ENCODE results near the gene CSH1.
"Not testable (repeated sequence)": the region's sequence is repeated elsewhere in the genome, so short reads cannot be mapped to it uniquely, and the experiment has no call there.

The CSH1 gene

DNA sequence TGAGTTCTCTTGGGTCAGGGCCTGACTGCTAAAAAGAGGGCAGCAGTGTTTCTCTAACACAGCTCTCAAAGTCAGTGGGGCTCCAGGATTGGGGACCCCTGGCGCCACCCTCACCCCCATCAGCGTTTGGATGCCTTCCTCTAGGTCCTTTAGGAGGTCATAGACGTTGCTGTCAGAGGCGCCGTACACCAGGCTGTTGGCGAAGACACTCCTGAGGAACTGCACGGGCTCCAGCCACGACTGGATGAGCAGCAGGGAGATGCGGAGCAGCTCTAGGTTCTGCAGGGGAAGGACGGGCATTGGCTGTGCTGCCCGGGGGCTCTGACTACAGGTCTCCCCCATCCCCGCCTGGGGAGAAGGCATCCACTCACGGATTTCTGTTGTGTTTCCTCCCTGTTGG is 21.3 kb upstream of the CSH1 start:
- Histone ChIP-seq H2AFZ (no peak overlapping the region), H3K36me3 (ENCODE audit: control insufficient read depth, insufficient read depth, low read length) (no peaks in the 10 kb centered on the region), H3K4me1 (no peaks in the 10 kb centered on the region), H3K9ac (no peak overlapping the region), H3K9me3 (ENCODE audit: control insufficient read depth, low read length) (no peaks in the 10 kb centered on the region), H3K27me3 (ENCODE audit: control insufficient read depth, insufficient read depth, low read length) (no peaks in the 10 kb centered on the region), H3K4me3 (ENCODE audit: low read depth, low read length) (no peak overlapping the region), H3K4me2 (ENCODE audit: low read length) (no peak overlapping the region), H3K79me2 (no peaks in the 10 kb centered on the region), H3K27ac (no peak overlapping the region)
- TF ChIP-seq, protein P1, sequence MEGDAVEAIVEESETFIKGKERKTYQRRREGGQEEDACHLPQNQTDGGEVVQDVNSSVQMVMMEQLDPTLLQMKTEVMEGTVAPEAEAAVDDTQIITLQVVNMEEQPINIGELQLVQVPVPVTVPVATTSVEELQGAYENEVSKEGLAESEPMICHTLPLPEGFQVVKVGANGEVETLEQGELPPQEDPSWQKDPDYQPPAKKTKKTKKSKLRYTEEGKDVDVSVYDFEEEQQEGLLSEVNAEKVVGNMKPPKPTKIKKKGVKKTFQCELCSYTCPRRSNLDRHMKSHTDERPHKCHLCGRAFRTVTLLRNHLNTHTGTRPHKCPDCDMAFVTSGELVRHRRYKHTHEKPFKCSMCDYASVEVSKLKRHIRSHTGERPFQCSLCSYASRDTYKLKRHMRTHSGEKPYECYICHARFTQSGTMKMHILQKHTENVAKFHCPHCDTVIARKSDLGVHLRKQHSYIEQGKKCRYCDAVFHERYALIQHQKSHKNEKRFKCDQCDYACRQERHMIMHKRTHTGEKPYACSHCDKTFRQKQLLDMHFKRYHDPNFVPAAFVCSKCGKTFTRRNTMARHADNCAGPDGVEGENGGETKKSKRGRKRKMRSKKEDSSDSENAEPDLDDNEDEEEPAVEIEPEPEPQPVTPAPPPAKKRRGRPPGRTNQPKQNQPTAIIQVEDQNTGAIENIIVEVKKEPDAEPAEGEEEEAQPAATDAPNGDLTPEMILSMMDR (IDR thresholded peaks at IDR 0.05) = no peak

- not testable (repeated sequence) for H3K36me3 ChIP-seq (ENCODE audit: control insufficient read depth, insufficient read depth, low read length); H2AFZ ChIP-seq; H3K4me2 ChIP-seq (ENCODE audit: low read length); H3K9me3 ChIP-seq (ENCODE audit: control insufficient read depth, low read length); H3K9ac ChIP-seq; H3K27me3 ChIP-seq (ENCODE audit: control insufficient read depth, insufficient read depth, low read length); H3K79me2 ChIP-seq; H3K4me1 ChIP-seq; H3K4me3 ChIP-seq (ENCODE audit: low read depth, low read length); H3K27ac ChIP-seq
Measured at GRCh38 chr17:63917206-63917605, 20.8 kb upstream of the CSH1 start.

- Histone ChIP-seq H3K9ac (no peak overlapping the region), H3K4me2 (ENCODE audit: low read length) (no peak overlapping the region), H2AFZ (no peak overlapping the region)
Measured at GRCh38 chr17:63916566-63917185, 20.3 kb upstream of the CSH1 start.

DNA sequence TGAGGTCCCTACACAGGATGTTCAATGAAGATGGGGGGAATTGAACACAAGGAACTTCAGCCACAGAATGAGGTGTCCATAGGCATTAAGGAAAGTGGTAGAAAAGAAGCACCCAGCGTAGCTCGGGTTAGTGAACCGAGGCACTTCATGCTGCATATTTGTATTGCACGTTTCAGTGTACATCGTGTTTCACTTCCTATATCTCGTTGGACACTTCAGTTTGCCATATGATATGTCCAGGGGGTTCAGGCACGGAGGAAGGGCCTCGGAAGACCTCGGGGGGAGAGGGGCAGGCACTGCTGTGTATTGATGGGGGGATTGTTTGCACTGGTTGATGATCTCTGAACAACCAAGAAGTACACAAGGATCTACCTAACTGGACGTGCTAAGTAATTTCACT is 19.4 kb upstream of the CSH1 start:
- not testable (repeated sequence) for H3K27ac ChIP-seq; H3K4me1 ChIP-seq; H3K9me3 ChIP-seq (ENCODE audit: control insufficient read depth, low read length); H3K27me3 ChIP-seq (ENCODE audit: control insufficient read depth, insufficient read depth, low read length); H2AFZ ChIP-seq; H3K36me3 ChIP-seq (ENCODE audit: control insufficient read depth, insufficient read depth, low read length); H3K4me3 ChIP-seq (ENCODE audit: low read depth, low read length); H3K79me2 ChIP-seq; H3K4me2 ChIP-seq (ENCODE audit: low read length); H3K9ac ChIP-seq

More at GRCh38 chr17:63916566-63917185, 20.3 kb upstream of the CSH1 start:
- H3K27me3 ChIP-seq (ENCODE audit: control insufficient read depth, insufficient read depth, low read length) = no peaks in the 10 kb centered on the region
- H3K79me2 ChIP-seq = no peaks in the 10 kb centered on the region
- H3K9me3 ChIP-seq (ENCODE audit: control insufficient read depth, low read length) = no peaks in the 10 kb centered on the region
- no peaks in the 10 kb centered on the region for H3K36me3 ChIP-seq (ENCODE audit: control insufficient read depth, insufficient read depth, low read length)
- no peaks in the 10 kb centered on the region for H3K4me1 ChIP-seq
- TF ChIP-seq, protein P1 (IDR thresholded peaks at IDR 0.05) = no peak
- H3K27ac ChIP-seq = no peak overlapping the region
- H3K4me3 ChIP-seq (ENCODE audit: low read depth, low read length) = no peak overlapping the region

DNA sequence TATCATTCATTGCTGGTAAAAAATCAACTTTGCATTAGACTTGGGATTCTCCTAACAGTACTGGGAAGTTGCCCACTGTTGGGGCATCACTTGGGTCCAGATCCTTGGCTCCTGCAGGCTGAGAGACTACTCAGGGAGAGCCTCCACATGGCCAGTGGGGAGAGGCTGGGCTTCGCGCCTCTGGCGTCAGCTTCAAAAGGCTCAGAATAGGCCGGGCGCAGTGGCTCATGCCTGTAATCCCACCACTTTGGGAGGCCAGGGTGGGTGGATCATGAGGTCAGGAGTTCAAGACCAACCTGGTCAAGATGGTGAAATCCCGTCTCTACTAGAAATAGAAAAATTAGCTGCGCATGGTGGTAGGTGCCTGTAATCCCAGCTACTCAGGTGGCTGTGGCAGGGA is 18.1 kb upstream of the CSH1 start:
- Histone ChIP-seq H3K27ac (no peak overlapping the region), H3K9me3 (ENCODE audit: control insufficient read depth, low read length) (no peaks in the 10 kb centered on the region), H3K4me2 (ENCODE audit: low read length) (no peak overlapping the region), H3K36me3 (ENCODE audit: control insufficient read depth, insufficient read depth, low read length) (no peaks in the 10 kb centered on the region), H3K9ac (no peak overlapping the region), H3K4me3 (ENCODE audit: low read depth, low read length) (no peak overlapping the region), H3K4me1 (peaks cover 3% of the 10 kb centered on the region), H3K27me3 (ENCODE audit: control insufficient read depth, insufficient read depth, low read length) (no peaks in the 10 kb centered on the region), H3K79me2 (no peaks in the 10 kb centered on the region), H2AFZ (no peak overlapping the region)
- TF ChIP-seq, protein P1 (IDR thresholded peaks at IDR 0.05) = no peak

- H3K4me1 ChIP-seq = peaks cover 3% of the 10 kb centered on the region
- TF ChIP-seq, protein P1 (IDR thresholded peaks at IDR 0.05) = peak; percentile 60
- H3K27ac ChIP-seq = no peak overlapping the region
- no peaks in the 10 kb centered on the region for H3K27me3 ChIP-seq (ENCODE audit: control insufficient read depth, insufficient read depth, low read length)
- no peak overlapping the region for H3K4me3 ChIP-seq (ENCODE audit: low read depth, low read length)
- no peaks in the 10 kb centered on the region for H3K79me2 ChIP-seq
- no peak overlapping the region for H2AFZ ChIP-seq
- H3K36me3 ChIP-seq (ENCODE audit: control insufficient read depth, insufficient read depth, low read length) = no peaks in the 10 kb centered on the region
- no peak overlapping the region for H3K4me2 ChIP-seq (ENCODE audit: low read length)
- no peaks in the 10 kb centered on the region for H3K9me3 ChIP-seq (ENCODE audit: control insufficient read depth, low read length)
- no peak overlapping the region for H3K9ac ChIP-seq
Measured at GRCh38 chr17:63911657-63912100, 15.3 kb upstream of the CSH1 start.
